Endodermal cell (in vitro differentiated cells): ENCODE data around the gene PPFIA3. TPM values are rescaled to one million over a fixed set of nuclear protein-coding genes. Genes with fewer than 3 reads are reported as not detected.

ENCODE experiments used
- DNase-seq: peaks from one replicate; pipeline ENCODE4 v3.0.0-alpha.2; 2017
- H3K27ac ChIP-seq: 2 replicates; pipeline ENCODE4 v1.5.1; 2013; ENCODE audit warnings: mild to moderate bottlenecking, low read depth, low read length, moderate library complexity
- H3K27me3 ChIP-seq: 2 replicates; pipeline ENCODE4 v1.6.1; 2013; ENCODE audit warnings: mild to moderate bottlenecking, low read length, moderate library complexity; ENCODE audit not compliant: insufficient read depth, control insufficient read depth, poor library complexity, severe bottlenecking
- H3K36me3 ChIP-seq: 2 replicates; pipeline ENCODE4 v1.7.0; 2013; ENCODE audit warnings: mild to moderate bottlenecking, low read length, moderate library complexity; ENCODE audit not compliant: control insufficient read depth, insufficient read depth
- H3K4me1 ChIP-seq: one replicate; pipeline ENCODE4 v1.7.0; 2013; ENCODE audit warnings: low read length; ENCODE audit not compliant: control insufficient read depth, insufficient read depth
- H3K4me3 ChIP-seq: 2 replicates; pipeline ENCODE4 v1.5.1; 2013; ENCODE audit warnings: mild to moderate bottlenecking, low read length, moderate library complexity
- H3K9ac ChIP-seq: 2 replicates; pipeline ENCODE4 v1.6.1; 2013; ENCODE audit warnings: mild to moderate bottlenecking, low read length, moderate library complexity; ENCODE audit not compliant: poor library complexity, severe bottlenecking; ENCODE audit errors: extremely low read depth
- H3K9me3 ChIP-seq: 2 replicates; pipeline ENCODE4 v1.6.1; 2013; ENCODE audit warnings: mild to moderate bottlenecking, low read length, moderate library complexity; ENCODE audit not compliant: control insufficient read depth
- H3K27ac Mint-ChIP-seq: 2 replicates; pipeline ENCODE4 v1.8.0; 2020; ENCODE audit warnings: mixed read lengths
- H3K27me3 Mint-ChIP-seq: 2 replicates; pipeline ENCODE4 v1.8.0; 2021; ENCODE audit warnings: mild to moderate bottlenecking, mixed read lengths; ENCODE audit not compliant: insufficient read depth
- H3K36me3 Mint-ChIP-seq: 2 replicates; pipeline ENCODE4 v1.8.0; 2020; ENCODE audit warnings: low read depth, mixed read lengths
- H3K4me1 Mint-ChIP-seq: 2 replicates; pipeline ENCODE4 v1.8.0; 2020; ENCODE audit warnings: mixed read lengths
- H3K4me3 Mint-ChIP-seq: 2 replicates; pipeline ENCODE4 v1.8.0; 2020; ENCODE audit warnings: mild to moderate bottlenecking, moderate library complexity, mixed read lengths
- H3K9me3 Mint-ChIP-seq: 2 replicates; pipeline ENCODE4 v1.8.0; 2020; ENCODE audit warnings: mild to moderate bottlenecking, mixed read lengths
- CTCF ChIP-seq: fragments of 200-600 bp; sonication (generic); conservative IDR thresholded peaks from 2 replicates; pipeline ENCODE4 v1.5.0; 2021; ENCODE audit warnings: antibody characterized with exemption, mild to moderate bottlenecking
- WGBS, 2 experiments: methylation state at CpG; one replicate each; pipeline versions ENCODE4 v1.1.5 to v1.1.7; 2013; ENCODE audit warnings: missing lambda C conversion rate in 2 of 2, mixed read lengths in 1 of 2; ENCODE audit not compliant: insufficient coverage in 1 of 2, insufficient read length in 1 of 2; 5-methylcytosine and 5-hydroxymethylcytosine counted together
- total RNA-seq, 2 donors: library from RNA; stranded (reverse); fragmentation: NEBNext Ultra II Directional in 1 of 2; extraction: Animal tissue kit (Norgen Biotek cat#: 25700) in 1 of 2; gene quantifications; 2 replicates in 1 of 2; 3 replicates in 1 of 2; pipeline ENCODE4 v1.2.1, GENCODE V29; 2021

The PPFIA3 gene
- total RNA-seq, 2 donors from 2014 or later, result 7.4 to 16.5 TPM

GRCh38 chr19:49110567-49110966 lies 8.8 kb upstream of the PPFIA3 start:
- H3K4me1 Mint-ChIP-seq, result peaks cover 10% of the 10 kb centered on the region
- no peaks in the 10 kb centered on the region for H3K9me3 ChIP-seq

GRCh38 chr19:49111218-49111998 lies 7.9 kb upstream of the PPFIA3 start:
- H3K4me3 Mint-ChIP-seq, result no peak overlapping the region
- Histone ChIP-seq H3K4me1 (no peaks in the 10 kb centered on the region), H3K9ac (no peak overlapping the region), H3K27me3 (no peaks in the 10 kb centered on the region), H3K27ac (no peak overlapping the region), H3K36me3 (peaks cover 34% of the 10 kb centered on the region), H3K4me3 (no peak overlapping the region), H3K9me3 (no peaks in the 10 kb centered on the region)
- H3K9me3 Mint-ChIP-seq, result no peaks in the 10 kb centered on the region
- peaks cover 8% of the 10 kb centered on the region for H3K27me3 Mint-ChIP-seq
- no peak overlapping the region for H3K27ac Mint-ChIP-seq
- H3K4me1 Mint-ChIP-seq, result peaks cover 10% of the 10 kb centered on the region
- DNase-seq, result no peak
- peaks cover 30% of the 10 kb centered on the region for H3K36me3 Mint-ChIP-seq
- WGBS, 2 experiments, result 84 to 94% methylated on average over 7 to 10 of the region's 11 CpGs
- TF ChIP-seq CTCF, result no peak

More at GRCh38 chr19:49110567-49110966, 8.8 kb upstream of the PPFIA3 start:
- no peak for DNase-seq
- TF ChIP-seq CTCF, result no peak
- H3K4me1 ChIP-seq, result no peaks in the 10 kb centered on the region
- Mint-ChIP-seq H3K9me3 (no peaks in the 10 kb centered on the region), H3K27me3 (peaks cover 4% of the 10 kb centered on the region), H3K36me3 (peaks cover 34% of the 10 kb centered on the region), H3K4me3 (no peak overlapping the region), H3K27ac (no peak overlapping the region)
- no peak overlapping the region for H3K4me3 ChIP-seq
- WGBS, 2 experiments, result 86 to 90% methylated on average over 1 to 3 of the region's 3 CpGs
- H3K27ac ChIP-seq, result no peak overlapping the region
- H3K9ac ChIP-seq, result no peak overlapping the region
- H3K27me3 ChIP-seq, result no peaks in the 10 kb centered on the region
- peaks cover 42% of the 10 kb centered on the region for H3K36me3 ChIP-seq

GRCh38 chr19:49113762-49114629 lies 5.3 kb upstream of the PPFIA3 start, which contains the start of gene LIN7B:
Gene LIN7B, plus strand, starts transcription at chr19:49114370. Its CDS starts 35 bp downstream, at chr19:49114405.
- H3K4me3 ChIP-seq, result peak within 1 kb of the TSS; percentile 78
- Mint-ChIP-seq H3K27me3 (peaks cover 17% of the 10 kb centered on the region), H3K36me3 (peaks cover 11% of the 10 kb centered on the region), H3K27ac (peak within 1 kb of the TSS; percentile 60), H3K4me3 (peak within 1 kb of the TSS; percentile 57), H3K4me1 (peaks cover 13% of the 10 kb centered on the region), H3K9me3 (no peaks in the 10 kb centered on the region)
- H3K36me3 ChIP-seq, result peaks cover 9% of the 10 kb centered on the region
- H3K27ac ChIP-seq, result no peak within 1 kb of the TSS
- no peak within 1 kb of the TSS for H3K9ac ChIP-seq
- no peaks in the 10 kb centered on the region for H3K4me1 ChIP-seq
- no peaks in the 10 kb centered on the region for H3K27me3 ChIP-seq
- H3K9me3 ChIP-seq, result no peaks in the 10 kb centered on the region
- peak; percentile 58 for TF ChIP-seq CTCF
- 2 to 5% methylated on average over 9 to 66 of the region's 66 CpGs for WGBS, 2 experiments
- peak; percentile 88 for DNase-seq
